Mesenchymal stem cell (in vitro differentiated cells and primary cell): ENCODE data around the gene TERT.

Experiments used
- DNase-seq: peaks from one replicate; pipeline ENCODE4 v3.0.0-alpha.2; 2013
- H2AFZ ChIP-seq: one replicate; pipeline ENCODE4 v1.6.1; 2013; ENCODE audit warnings: low read depth, mild to moderate bottlenecking, control low read depth, inconsistent platforms, low read length, moderate library complexity
- H2AK5ac ChIP-seq: 2 replicates; pipeline ENCODE4 v1.6.1; 2013; ENCODE audit warnings: low read length, moderate library complexity, mild to moderate bottlenecking, inconsistent platforms; ENCODE audit not compliant: severe bottlenecking
- H2BK120ac ChIP-seq: one replicate; pipeline ENCODE4 v1.6.1; 2013; ENCODE audit warnings: low read depth, mild to moderate bottlenecking, inconsistent platforms, low read length, moderate library complexity
- H2BK12ac ChIP-seq, 2 experiments: one replicate each; pipeline ENCODE4 v1.6.1; 2013; ENCODE audit warnings: inconsistent platforms in 2 of 2, low read length in 2 of 2, mild to moderate bottlenecking in 2 of 2, moderate library complexity in 2 of 2, control low read depth in 1 of 2
- H2BK15ac ChIP-seq: one replicate; pipeline ENCODE4 v1.6.1; 2013; ENCODE audit warnings: mild to moderate bottlenecking, low read depth, inconsistent platforms; ENCODE audit not compliant: poor library complexity, severe bottlenecking
- H2BK5ac ChIP-seq: 2 replicates; pipeline ENCODE4 v1.6.1; 2013; ENCODE audit warnings: low read depth, mild to moderate bottlenecking, low read length, control low read depth, inconsistent platforms; ENCODE audit not compliant: poor library complexity, severe bottlenecking
- H3K14ac ChIP-seq, 2 experiments: one replicate each; pipeline ENCODE4 v1.6.1; 2013; ENCODE audit warnings: inconsistent platforms in 2 of 2, low read length in 2 of 2, control low read depth in 1 of 2, mild to moderate bottlenecking in 1 of 2, moderate library complexity in 1 of 2
- H3K18ac ChIP-seq, 2 experiments: one replicate each; pipeline ENCODE4 v1.6.1; 2013; ENCODE audit warnings: inconsistent platforms in 2 of 2, low read length in 2 of 2, control low read depth in 1 of 2, low read depth in 1 of 2, mild to moderate bottlenecking in 1 of 2
- H3K23ac ChIP-seq, 2 experiments: one replicate each; pipeline ENCODE4 v1.6.1; 2013; ENCODE audit warnings: inconsistent platforms in 2 of 2, low read length in 2 of 2, mild to moderate bottlenecking in 2 of 2, moderate library complexity in 2 of 2, control low read depth in 1 of 2
- H3K27ac ChIP-seq: 2 replicates; pipeline ENCODE4 v1.5.1; 2013; ENCODE audit warnings: mild to moderate bottlenecking, moderate library complexity, low read length, control low read depth, inconsistent platforms; ENCODE audit not compliant: poor library complexity, severe bottlenecking
- H3K27me3 ChIP-seq, 2 experiments: 2 replicates each; pipeline versions ENCODE4 v1.6.1 to v1.7.0; 2013; ENCODE audit warnings: low read length in 2 of 2, mild to moderate bottlenecking in 2 of 2, moderate library complexity in 2 of 2, control low read depth in 1 of 2, inconsistent platforms in 1 of 2; ENCODE audit not compliant: control insufficient read depth in 1 of 2, insufficient read depth in 1 of 2
- H3K36me3 ChIP-seq, 2 experiments: 2 replicates each; pipeline versions ENCODE4 v1.6.1 to v1.7.0; 2013; ENCODE audit warnings: low read length in 2 of 2, control low read depth in 1 of 2, inconsistent platforms in 1 of 2, low read depth in 1 of 2, mild to moderate bottlenecking in 1 of 2; ENCODE audit not compliant: insufficient read depth in 2 of 2, control insufficient read depth in 1 of 2
- H3K4ac ChIP-seq, 2 experiments: one replicate each; pipeline ENCODE4 v1.6.1; 2013; ENCODE audit warnings: inconsistent platforms in 2 of 2, low read length in 2 of 2, mild to moderate bottlenecking in 2 of 2, moderate library complexity in 2 of 2, control low read depth in 1 of 2, low read depth in 1 of 2
- H3K4me1 ChIP-seq: 2 replicates; pipeline ENCODE4 v1.6.1; 2013; ENCODE audit warnings: low read depth, low read length, control low read depth; ENCODE audit not compliant: control insufficient read depth, insufficient read depth
- H3K4me2 ChIP-seq: 2 replicates; pipeline ENCODE4 v1.6.1; 2013; ENCODE audit warnings: low read length, mild to moderate bottlenecking, inconsistent platforms; ENCODE audit not compliant: poor library complexity, severe bottlenecking
- H3K4me3 ChIP-seq, 2 experiments: 2 replicates each; pipeline versions ENCODE4 v1.5.1 to v1.7.0; 2013; ENCODE audit warnings: low read length in 2 of 2, mild to moderate bottlenecking in 2 of 2, control low read depth in 1 of 2, low read depth in 1 of 2; ENCODE audit not compliant: insufficient read depth in 1 of 2
- H3K79me1 ChIP-seq: replicated peaks from 2 replicates; pipeline ENCODE4 v1.6.1; 2013; ENCODE audit warnings: mild to moderate bottlenecking, control low read depth, low read length, inconsistent platforms; ENCODE audit not compliant: poor library complexity, severe bottlenecking
- H3K9ac ChIP-seq: 2 replicates; pipeline ENCODE4 v1.7.0; 2013; ENCODE audit warnings: mild to moderate bottlenecking, low read length, moderate library complexity
- H3K9me3 ChIP-seq: 2 replicates; pipeline ENCODE4 v1.7.0; 2013; ENCODE audit warnings: mild to moderate bottlenecking, low read length; ENCODE audit not compliant: control insufficient read depth
- H4K8ac ChIP-seq: one replicate; pipeline ENCODE4 v1.6.1; 2013; ENCODE audit warnings: inconsistent platforms, mild to moderate bottlenecking, low read length, moderate library complexity
- H4K91ac ChIP-seq: one replicate; pipeline ENCODE4 v1.6.1; 2013; ENCODE audit warnings: mild to moderate bottlenecking, low read length, inconsistent platforms
- WGBS: methylation state at CpG from one replicate; pipeline ENCODE4 v1.1.7; 2013; ENCODE audit warnings: mixed read lengths; 5-methylcytosine and 5-hydroxymethylcytosine counted together

TERT gene

GRCh38 chr5:1252681-1253080 lies 42.2 kb downstream of the TERT start:
- H2BK12ac ChIP-seq, result no peak overlapping the region
- 82% methylated on average over 8 of the region's 9 CpGs for WGBS
- no peaks in the 10 kb centered on the region for H3K4me1 ChIP-seq

DNA sequence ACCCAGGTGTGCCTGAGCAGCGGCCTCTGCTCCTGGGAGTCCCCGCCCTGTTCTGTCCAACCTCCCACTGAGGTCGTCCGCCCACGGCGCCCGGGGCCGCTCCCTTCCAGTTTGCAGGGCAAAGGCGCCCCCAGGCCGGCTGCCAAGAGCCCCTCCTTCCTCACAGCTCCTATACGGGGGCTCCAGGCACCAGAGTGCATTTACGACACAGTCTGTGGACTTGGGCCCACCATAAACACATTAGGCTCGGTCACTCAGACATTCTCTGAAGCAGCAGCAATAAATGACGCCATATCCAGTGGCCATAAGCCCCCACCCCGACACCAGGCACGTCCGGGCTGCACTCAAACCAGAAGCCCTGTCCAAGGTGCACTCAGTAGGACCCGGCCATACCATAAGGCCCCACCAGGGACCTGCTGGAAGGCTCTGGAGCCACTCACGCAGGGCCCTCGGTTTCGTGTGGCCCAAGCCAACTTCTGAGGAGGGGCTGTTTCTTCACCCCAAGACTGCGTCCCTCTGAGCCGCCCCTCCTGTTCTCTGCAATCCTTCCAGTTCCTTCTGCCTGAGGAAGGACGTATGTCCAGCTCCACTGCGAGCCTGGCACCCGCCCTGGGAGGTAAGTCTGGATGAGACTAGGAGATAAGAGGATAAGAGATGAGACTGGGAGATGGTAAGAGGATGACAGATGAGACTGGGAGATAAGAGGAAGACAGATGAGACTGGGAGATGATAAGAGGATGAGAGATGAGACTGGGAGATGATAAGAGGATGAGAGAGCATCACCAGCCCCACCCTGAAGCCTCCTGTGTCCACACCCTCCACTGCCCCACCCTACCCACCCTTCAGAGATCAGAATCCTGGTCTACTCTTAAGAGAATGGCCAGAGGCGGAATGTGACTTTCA lies 42.9 kb downstream of the TERT start:
- H4K8ac ChIP-seq, result no peak overlapping the region
- no peaks in the 10 kb centered on the region for H3K9me3 ChIP-seq
- H3K36me3 ChIP-seq, result no peaks in the 10 kb centered on the region
- no peak overlapping the region for H3K14ac ChIP-seq
- H3K79me1 ChIP-seq, result no peaks in the 10 kb centered on the region
- H3K4me3 ChIP-seq, result no peak overlapping the region
- no peaks in the 10 kb centered on the region for H3K4me1 ChIP-seq
- no peak for DNase-seq
- H3K18ac ChIP-seq, result no peak overlapping the region
- H3K27me3 ChIP-seq, result peaks cover 7 to 32% of the 10 kb centered on the region in 2 experiments
- H3K4ac ChIP-seq, result no peak overlapping the region
- H2BK120ac ChIP-seq, result no peak overlapping the region
- no peak overlapping the region for H2AK5ac ChIP-seq
- no peak overlapping the region for H3K4me2 ChIP-seq
- H2AFZ ChIP-seq, result no peak overlapping the region
- H2BK5ac ChIP-seq, result no peak overlapping the region
- 57% methylated on average over 27 of the region's 27 CpGs for WGBS
- H4K91ac ChIP-seq, result no peak overlapping the region
- no peak overlapping the region for H3K9ac ChIP-seq
- no peak overlapping the region for H2BK12ac ChIP-seq
- H3K23ac ChIP-seq, result no peak overlapping the region
- H2BK15ac ChIP-seq, result no peak overlapping the region
- no peak overlapping the region for H3K27ac ChIP-seq

More at GRCh38 chr5:1252681-1253080, 42.2 kb downstream of the TERT start:
- H3K4me2 ChIP-seq, result no peak overlapping the region
- peaks cover 7 to 25% of the 10 kb centered on the region in 2 experiments for H3K27me3 ChIP-seq
- H3K27ac ChIP-seq, result no peak overlapping the region
- H4K91ac ChIP-seq, result no peak overlapping the region
- DNase-seq, result no peak
- no peaks in the 10 kb centered on the region for H3K79me1 ChIP-seq
- no peaks in the 10 kb centered on the region for H3K9me3 ChIP-seq
- no peak overlapping the region for H3K9ac ChIP-seq
- H3K4ac ChIP-seq, result no peak overlapping the region
- H4K8ac ChIP-seq, result no peak overlapping the region
- no peak overlapping the region for H2BK120ac ChIP-seq
- H2BK15ac ChIP-seq, result no peak overlapping the region
- H3K23ac ChIP-seq, result no peak overlapping the region
- no peaks in the 10 kb centered on the region for H3K36me3 ChIP-seq
- no peak overlapping the region for H3K14ac ChIP-seq
- no peak overlapping the region for H3K4me3 ChIP-seq
- no peak overlapping the region for H2AFZ ChIP-seq
- H2BK5ac ChIP-seq, result no peak overlapping the region
- H3K18ac ChIP-seq, result no peak overlapping the region
- H2AK5ac ChIP-seq, result no peak overlapping the region

GRCh38 chr5:1249366-1250280 lies 45.2 kb downstream of the TERT start:
- Histone ChIP-seq H3K4me1 (no peaks in the 10 kb centered on the region), H3K9ac (no peak overlapping the region), H3K4ac (no peak overlapping the region), H3K4me2 (no peak overlapping the region), H4K91ac (no peak overlapping the region), H3K79me1 (no peaks in the 10 kb centered on the region), H3K4me3 (no peak overlapping the region), H2BK120ac (no peak overlapping the region), H3K27me3 (peaks cover 7 to 43% of the 10 kb centered on the region in 2 experiments), H3K18ac (no peak overlapping the region), H2AFZ (no peak overlapping the region), H2BK12ac (no peak overlapping the region), H3K23ac (no peak overlapping the region), H2AK5ac (no peak overlapping the region), H2BK15ac (no peak overlapping the region), H3K14ac (no peak overlapping the region), H2BK5ac (no peak overlapping the region), H3K27ac (no peak overlapping the region), H4K8ac (no peak overlapping the region), H3K36me3 (no peaks in the 10 kb centered on the region), H3K9me3 (no peaks in the 10 kb centered on the region)
- DNase-seq, result no peak
- 76% methylated on average over 29 of the region's 29 CpGs for WGBS

DNA sequence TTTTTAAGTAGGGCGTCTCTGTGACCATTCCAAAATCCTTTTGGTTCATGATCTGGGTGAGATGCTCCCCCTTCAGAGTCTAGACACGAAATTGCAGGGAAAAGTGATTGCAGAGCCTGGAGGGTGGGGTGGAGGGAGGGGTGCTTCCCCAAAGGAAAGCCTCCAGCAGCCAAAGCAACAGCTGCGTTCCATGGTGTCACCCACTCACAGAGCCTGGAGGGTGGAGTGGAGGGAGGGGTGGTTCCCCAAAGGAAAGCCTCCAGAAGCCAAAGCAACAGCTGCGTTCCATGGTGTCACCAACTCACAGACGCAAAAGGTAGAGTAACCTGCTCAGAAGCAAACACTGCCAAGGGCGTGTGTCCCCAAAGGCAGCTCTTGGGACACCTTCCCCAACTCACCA lies 47.1 kb downstream of the TERT start:
- Histone ChIP-seq H3K18ac (no peak overlapping the region), H4K91ac (no peak overlapping the region), H2BK5ac (no peak overlapping the region), H3K4me3 (no peak overlapping the region), H3K4me2 (no peak overlapping the region), H2AK5ac (no peak overlapping the region), H2BK120ac (no peak overlapping the region), H3K27me3 (peaks cover 7 to 53% of the 10 kb centered on the region in 2 experiments), H3K9me3 (no peaks in the 10 kb centered on the region), H3K4me1 (no peaks in the 10 kb centered on the region), H3K36me3 (no peaks in the 10 kb centered on the region), H3K27ac (no peak overlapping the region), H2BK12ac (no peak overlapping the region), H4K8ac (no peak overlapping the region), H3K9ac (no peak overlapping the region), H2AFZ (no peak overlapping the region), H3K23ac (no peak overlapping the region), H2BK15ac (no peak overlapping the region), H3K4ac (no peak overlapping the region), H3K14ac (no peak overlapping the region), H3K79me1 (no peaks in the 10 kb centered on the region)
- no peak for DNase-seq
- 73% methylated on average over 6 of the region's 6 CpGs for WGBS
